Tongue (tissue), 2 donors: ENCODE measurements around the gene MGMT. TPM values are rescaled to one million over a fixed set of nuclear protein-coding genes. Genes with fewer than 3 reads are reported as not detected.

Source experiments
- DNase-seq: peaks from one replicate; pipeline ENCODE4 v3.0.0-alpha.2; 2015
- total RNA-seq: library from RNA; depleted of rRNA; stranded (reverse); fragments of >200 nt; gene quantifications from one replicate; pipeline ENCODE4 v1.2.3, GENCODE V29; 2014

MGMT gene
- total RNA-seq, 1 donor from 2014 or later, result 37.8 TPM

DNA sequence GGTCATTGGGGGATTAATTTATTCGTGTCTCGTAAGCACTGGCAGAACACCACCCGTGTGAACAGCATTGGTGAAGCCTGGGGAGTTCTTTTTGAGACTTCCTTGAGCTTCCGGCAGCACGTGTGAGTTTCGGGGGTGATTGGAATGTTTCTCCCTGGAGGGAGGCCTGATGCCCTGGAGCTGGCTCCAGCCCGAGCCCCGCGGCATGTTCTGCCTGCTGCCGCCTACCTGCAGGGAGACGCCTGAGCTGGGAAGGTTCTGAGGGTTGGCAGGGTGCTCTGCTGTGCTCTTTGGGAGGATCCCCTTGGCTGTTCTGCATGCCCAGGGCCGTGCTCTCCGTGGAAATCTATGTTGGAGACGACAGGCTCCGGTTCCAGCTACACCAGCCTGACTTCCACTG lies 159.3 kb downstream of the MGMT start:
- no peak for DNase-seq

DNA sequence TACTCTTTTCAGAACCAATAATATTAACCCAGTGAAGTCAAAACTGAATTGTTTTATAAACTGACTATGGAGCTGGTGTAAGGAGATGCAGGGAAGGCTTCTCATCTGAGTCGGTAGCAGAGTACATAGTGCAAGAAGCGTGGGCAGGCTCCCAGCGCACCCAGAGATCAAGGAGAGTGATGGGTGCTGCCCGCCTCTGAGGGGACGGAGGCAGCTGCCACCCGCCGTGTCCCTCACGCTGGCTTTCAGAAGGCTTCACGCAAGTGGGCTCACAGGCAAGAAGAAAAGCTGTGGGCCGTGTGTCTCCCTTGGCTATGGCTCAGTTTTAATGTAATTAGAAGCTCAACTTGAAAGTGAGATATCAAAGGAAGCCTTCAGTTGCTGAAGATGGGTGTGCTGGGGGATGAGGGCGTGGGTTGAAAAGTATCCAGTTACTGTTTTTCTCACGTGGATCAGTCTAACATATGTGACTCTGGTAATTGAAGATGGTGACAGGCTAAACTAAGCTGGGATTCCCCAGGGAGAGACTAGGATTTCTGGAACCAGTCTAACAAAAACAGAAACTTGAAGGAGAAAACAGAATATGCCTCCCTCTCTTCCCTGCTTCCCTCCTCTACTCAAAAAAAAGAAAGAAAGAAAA lies 159.9 kb downstream of the MGMT start:
- DNase-seq, result peak; percentile 79

DNA sequence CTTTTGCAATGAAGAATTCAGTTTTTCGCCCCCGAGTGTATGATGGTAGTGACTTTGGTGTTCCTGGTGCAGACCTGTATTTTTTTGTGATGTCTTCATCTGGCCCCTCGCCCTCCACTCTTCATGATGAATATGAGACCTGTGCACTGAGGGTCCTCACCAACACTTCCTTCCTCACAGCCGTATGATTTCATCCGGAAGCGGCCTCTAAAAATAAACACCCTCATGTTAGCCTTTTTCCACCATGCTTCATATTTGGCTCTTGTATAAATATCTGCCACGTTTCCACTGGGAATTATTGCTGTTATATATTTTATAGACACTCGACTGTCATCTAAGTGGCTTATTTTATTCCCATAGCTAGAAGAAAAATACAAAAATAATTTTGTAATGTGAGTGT lies 160.4 kb downstream of the MGMT start:
- DNase-seq, result peak; percentile 52

DNA sequence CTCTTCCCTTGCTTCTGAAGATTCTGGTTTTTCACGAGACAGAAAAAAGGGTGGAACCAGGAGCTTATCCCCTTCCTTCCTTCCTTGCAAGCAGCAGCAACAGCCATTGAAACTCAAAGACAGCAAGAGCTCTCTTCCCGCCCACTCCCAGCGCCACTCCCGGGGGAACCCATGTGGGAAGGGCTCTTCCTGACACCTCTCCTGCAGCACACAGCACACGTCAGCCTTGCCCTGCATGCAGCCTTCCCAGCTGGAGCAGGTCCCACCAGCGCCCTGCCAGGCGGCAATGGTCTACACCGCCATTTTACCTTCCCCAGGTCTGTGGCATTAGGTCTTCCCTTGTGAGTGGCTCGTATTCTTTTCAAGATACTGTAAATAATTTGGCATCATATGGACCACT lies 161.8 kb downstream of the MGMT start:
- no peak for DNase-seq

DNA sequence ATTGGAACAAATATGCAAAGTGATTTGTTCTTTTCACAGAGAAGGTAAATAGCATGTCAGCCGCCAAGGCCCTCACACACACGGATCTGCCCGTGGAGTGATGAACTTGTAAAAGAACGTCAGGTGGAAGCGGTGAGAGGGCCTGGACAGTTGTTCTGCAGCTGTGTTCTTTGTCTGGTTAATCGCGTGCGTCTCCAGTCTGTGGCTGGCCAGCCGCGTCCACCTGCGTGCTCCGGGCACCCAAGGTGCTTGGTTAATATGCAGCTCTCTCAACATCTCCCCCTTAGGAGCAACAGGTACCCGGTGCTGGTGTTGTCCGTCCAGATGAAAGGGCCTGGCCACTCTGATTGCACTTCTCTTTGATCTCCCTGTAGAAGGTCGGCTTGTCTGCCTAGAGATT lies 162.9 kb downstream of the MGMT start:
- DNase-seq, result no peak

DNA sequence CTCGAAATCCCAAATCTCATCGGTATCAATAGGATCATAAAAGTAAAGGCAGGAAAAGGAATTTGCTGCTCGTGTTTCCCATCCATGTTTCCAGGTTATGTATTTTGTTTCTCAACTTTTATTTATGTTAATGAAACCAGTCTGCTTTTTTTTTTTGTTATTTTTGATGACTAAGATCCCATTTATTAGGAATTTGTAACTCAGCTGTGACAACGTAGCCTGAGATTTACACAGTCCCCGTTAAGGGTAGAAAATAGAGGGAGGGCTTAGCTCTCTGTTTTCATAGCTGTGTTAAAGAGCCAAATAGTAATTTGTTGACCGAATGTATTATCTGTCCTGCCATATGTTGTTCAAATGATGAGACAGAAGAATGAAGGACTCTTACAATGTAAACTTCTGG lies 164.0 kb downstream of the MGMT start:
- no peak for DNase-seq

DNA sequence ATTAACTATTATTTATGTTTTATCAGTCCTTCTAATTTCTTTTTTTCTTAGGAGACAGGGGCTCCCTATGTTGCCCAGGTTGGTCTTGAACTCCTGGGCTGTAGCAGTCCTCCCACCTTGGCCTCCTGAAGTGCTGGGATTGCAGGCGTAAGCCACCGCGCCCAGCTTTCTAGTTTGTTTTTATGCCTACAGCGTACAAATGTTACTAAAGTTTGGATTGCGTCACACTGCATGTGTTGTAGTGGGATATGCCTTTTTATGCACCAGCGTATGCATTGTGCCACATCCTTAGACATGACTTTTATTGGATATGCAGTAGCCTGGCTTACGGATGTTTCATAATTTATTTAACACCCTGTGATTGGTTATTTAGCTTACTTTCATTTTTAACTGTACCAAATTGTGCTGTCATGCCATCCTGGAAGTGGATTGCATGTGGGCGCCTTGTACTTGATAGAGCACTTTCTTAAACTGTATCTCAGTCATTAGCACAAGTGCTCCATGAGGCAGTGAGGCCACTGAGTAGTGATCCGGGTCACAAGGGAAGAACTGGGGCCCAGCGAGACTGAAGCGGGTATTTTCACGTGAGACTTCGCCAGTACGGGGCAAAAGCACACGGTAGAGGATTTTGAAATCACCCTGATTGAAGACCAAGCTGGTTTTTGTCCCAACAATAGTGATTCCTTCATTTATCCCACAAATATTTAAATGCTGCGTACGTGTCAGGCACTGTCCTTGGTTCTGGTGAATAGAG lies 165.0 kb downstream of the MGMT start:
- DNase-seq, result no peak

DNA sequence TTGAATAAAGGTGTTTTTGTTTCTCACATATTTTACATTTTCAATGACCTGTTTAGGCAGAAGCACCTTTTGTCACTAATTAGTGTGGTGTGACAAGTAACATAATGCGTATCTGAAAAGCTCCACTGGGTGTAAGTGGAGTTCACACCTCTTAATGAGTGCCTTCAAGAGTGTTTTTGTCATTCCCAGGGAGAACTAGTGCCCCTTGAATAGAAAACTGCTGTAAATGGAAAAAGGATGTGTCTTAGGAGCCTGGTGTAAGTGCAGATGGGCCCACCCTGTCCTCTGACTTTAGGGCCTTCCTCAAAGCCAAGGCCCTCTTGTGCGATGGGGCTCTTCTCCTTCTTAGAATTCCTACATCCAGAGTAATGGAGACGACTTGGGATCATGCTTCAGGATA lies 170.0 kb downstream of the MGMT start:
- no peak for DNase-seq

DNA sequence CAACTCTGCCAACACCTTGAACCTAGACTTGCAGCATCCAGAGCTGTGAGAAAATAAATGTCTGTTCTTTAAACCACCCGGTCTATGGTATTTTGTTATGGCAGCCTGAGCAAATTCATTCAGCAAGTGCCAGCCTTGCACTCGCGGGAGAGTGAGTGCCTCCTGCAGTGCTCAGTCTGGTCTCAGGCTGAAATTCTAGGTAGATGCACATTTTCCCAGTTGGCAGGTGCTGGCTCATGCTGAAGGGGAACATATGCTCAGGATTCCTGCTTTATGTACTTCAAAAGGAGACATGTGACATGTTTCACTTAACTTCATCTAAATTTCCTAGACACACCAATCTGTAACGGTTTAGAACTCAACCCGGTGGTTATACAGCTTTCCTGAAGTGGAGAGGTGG lies 170.8 kb downstream of the MGMT start:
- DNase-seq, result no peak

DNA sequence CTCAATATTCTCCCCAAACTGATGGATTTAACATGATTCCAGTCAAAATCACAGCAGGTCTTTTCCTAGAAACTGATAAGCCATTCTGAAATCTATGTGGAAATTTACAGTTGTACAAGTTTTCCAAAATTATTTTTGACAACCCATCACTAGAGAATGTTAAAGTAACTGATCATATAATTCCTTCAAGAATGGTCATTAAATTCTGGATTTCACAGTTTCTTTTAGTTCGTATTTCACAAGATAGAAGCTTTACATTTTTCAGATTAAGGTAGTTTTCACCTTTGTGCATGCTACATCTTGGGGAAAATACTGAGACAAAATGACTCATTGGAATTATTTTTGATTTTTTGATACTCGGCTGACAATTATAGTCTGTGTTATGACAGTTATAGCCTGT lies 174.3 kb downstream of the MGMT start:
- DNase-seq, result no peak

DNA sequence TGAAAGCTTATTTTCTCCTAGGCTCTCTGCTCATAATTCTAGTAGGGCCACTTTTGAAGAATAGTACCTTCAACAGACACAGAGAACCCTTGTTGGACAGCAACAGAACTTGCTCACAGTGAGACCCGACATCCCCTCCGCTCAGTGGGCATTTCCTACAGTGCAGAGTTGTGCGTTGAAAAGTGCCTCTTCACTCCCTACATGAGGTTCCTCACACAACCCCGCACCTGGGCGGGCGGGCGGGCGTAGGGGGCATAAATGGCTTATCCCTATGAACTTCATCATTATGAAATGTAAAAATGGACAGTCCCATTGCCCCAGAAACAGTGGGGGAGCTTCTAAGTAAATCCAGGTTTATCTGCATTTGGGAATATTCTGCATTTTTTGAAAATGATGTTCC lies 174.9 kb downstream of the MGMT start:
- DNase-seq, result no peak

DNA sequence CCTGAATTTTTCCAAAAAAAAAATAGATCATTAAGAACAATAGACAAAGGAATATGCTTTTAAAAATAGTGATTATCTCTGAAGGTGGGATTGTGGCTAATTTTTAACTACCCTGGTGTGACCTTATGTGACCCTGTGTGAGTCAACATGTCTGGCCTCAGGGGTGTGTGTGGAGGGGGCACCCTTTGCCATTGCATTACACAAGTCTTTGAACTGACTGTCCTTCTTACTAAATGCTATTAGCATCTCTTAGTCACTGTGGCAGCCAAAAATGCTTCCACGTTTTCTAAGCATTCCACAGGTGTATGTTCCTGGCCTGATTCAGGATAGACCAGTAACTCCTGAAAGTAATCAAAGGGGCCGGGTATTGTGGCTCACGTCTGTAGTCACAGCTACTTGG lies 175.4 kb downstream of the MGMT start:
- DNase-seq, result no peak

DNA sequence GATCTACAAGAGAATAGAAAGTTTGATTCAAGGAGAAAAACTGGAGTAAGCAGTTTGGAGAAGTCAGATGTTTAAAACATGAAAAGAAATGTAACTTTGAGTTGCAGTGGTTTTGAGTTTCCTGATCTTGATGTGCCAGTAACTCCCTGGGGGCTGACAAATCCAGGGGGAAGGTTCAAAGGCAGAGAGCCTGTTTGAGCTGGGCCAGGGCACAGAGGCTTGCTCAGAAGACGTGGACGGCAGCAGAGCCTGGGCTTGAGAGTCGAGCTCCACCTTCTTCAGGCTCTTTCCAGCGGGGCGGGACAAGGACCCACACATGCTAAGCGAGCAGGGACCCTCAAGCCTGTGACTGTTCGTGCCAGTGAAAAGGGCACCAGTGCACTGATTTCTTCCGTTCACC lies 176.2 kb downstream of the MGMT start:
- DNase-seq, result no peak

DNA sequence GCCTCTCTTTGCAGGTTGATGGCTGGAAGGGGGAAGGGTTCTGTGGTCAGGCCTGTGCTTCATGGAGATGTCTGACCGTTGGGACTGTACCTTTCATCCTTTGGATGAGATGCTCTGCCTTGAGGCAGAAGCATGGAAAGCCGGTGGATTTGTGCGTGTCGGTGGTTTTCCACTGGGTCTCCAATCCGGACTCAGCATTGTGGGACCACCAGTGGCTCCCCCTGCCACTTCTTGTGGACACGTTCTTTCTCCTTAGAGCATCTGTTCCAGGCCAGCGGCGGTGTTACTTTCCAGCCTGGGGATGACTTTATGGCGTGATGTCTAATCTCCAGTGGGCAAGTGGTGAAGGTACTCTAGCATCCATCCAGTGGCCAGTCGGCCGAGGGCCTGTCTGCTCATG lies 178.4 kb downstream of the MGMT start:
- DNase-seq, result no peak

DNA sequence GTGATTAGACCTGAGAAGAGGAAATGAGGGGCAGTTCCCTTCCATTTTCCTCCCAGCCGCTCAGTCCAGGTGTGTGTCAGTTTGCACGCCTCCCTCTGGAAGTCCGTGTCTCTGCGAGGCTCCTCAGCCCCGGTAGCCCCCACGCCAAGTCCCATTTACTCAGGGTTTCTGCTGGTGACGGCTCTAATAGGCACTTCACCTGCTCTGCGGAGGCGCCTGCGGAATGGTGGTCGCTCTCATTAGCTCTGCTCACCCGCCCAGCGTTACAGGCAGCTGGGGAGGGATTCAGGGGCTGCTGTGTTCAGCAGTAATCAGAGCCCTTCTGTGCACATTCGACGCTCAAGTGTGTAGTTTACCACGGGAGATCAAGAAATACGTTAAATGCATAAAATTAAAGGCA lies 179.9 kb downstream of the MGMT start:
- DNase-seq, result no peak

DNA sequence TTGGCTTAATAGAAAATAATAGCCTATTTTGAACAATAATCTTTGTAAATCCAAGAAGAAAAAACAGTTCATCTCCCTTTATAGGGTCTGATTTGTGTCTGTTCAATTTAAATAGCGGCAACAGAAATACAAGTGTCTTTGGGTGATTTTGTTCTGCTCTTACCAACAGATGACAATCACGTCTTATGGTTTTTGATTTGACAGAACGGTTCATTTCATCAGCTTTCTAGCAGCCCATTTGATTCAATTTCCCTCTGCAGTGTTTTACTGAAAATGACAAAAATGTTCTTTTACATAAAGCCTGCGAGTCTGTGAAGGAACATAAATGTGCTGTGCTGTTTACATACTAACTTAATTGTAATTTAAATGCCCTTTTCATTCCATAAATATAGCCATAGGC lies 180.5 kb downstream of the MGMT start:
- DNase-seq, result no peak

DNA sequence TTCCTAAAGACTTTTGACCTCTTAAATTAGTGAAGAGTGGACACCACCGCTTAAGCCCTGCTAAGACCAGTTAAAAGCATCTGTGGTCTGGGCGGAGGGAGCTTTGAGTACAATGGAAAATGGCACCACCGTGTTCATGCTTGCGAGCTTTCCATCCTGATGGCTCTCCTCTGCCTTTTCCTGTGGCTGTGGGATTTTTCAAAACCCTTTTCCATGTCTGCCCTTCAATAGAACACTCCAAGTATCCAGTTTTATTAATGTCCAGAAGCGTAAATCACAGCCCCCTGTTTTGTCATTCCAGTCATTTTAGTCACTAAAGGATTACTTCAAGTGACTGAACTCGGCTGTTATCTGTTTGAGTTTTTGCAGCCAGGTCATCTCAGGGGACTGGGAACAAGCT lies 181.8 kb downstream of the MGMT start:
- DNase-seq, result no peak

DNA sequence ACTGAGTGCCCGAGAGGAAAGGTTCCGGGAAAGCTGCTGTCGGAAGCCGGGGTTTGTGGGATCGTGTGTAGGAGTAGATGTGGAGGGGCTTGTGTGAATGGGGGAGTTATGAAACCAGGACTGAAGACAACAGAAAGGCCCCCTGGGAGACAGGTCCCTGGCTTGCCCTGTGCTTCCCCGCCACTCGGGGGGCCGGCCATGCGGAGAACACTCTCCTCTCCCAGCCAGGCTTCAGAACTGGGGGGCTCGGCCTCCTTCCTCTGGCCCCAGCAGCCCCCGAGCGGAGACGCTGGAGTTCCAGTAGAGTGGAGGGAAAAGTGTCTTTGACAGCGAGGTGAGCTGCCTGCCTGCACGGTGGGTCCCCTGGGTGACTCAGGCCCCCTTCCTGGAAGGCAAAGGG lies 185.0 kb downstream of the MGMT start:
- DNase-seq, result no peak

DNA sequence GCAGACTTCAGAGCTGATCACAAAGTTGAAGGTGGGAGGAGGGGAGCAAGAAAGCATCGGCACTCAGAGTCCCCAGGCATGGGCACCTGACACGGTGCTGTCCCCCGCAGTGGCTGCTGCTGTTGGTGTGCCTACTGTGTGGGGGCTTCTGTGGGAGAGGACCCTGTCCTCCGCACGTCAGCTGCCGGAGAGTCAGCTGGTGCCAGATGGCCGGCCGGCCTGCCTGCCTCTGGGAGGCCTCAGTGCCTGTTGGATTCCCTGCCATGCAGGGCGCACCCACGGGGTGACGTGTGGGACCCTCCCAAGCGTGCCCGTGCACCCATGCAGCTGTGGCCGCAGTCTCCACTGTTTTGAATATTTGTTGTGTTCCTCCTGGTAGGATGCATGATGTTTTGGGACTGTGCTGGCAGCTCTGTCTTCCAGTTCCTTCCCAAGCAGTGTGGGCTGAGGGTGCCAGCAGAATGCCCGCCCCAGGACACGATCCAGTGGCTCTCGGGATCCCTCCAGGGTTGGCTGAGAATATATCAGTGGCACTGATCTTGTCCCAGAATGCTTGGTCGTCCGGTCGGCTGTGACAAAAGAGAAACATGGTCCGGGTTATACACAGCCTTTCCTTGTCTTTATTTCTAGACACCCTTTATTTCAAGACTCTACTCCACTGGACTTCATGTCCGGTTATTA lies 185.6 kb downstream of the MGMT start:
- no peak for DNase-seq

DNA sequence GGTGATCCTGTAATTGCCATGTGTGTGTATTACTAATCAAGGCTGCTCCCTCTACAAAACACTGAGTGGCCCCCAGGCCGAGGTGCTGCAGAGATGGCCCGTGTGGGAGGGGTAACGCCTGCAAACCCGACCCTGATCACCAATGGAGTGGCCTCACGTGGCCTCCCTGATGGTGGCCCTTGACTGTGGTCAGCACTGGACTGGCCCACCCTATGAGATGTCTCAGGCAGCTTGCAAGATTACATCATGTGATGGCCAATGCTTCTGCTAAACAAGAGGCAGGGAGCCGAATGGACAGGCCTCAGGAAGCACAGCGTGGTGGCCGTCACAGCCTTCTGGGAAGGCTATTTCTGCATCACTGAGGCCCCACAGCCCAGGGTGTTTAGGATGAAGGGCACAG lies 186.4 kb downstream of the MGMT start:
- DNase-seq, result no peak

DNA sequence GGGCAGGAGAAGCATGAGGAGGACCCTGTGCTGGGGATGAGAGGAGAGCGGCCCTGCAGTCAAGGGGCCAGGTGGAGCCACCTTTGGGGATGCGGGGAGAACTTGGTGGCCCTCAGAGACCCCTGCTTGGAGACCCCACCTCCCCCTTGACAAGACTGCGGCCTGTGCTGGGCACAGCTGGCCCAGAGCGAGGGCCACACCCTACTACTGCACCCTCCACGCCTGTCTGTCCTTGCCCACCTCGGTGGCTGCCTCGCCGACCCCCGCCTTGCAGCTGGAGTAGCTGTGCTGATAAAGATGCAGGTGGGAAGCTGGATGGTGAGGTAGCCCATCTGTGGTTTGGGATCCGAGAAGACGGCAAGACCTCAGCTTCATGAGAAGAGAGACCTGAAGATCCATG lies 186.8 kb downstream of the MGMT start:
- no peak for DNase-seq

DNA sequence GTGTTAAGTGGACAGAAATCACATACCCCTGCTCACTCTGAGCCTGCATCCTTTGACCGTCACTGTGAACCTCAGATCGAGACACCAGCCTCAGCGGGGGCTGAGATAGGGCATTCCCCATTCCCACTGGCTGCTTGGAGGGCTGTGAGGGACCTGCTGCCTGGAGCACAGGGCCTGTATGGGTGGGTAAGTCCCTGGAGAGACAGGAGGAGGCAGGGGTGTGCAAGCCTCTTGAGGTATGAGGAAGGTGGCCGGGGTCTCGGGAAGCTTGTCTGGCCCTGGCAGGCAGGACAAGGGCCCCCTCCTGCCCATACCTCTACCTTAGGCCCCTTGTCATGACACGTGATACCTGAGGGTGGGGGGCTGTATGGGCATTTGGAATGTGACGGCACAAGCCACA lies 187.4 kb downstream of the MGMT start:
- no peak for DNase-seq

DNA sequence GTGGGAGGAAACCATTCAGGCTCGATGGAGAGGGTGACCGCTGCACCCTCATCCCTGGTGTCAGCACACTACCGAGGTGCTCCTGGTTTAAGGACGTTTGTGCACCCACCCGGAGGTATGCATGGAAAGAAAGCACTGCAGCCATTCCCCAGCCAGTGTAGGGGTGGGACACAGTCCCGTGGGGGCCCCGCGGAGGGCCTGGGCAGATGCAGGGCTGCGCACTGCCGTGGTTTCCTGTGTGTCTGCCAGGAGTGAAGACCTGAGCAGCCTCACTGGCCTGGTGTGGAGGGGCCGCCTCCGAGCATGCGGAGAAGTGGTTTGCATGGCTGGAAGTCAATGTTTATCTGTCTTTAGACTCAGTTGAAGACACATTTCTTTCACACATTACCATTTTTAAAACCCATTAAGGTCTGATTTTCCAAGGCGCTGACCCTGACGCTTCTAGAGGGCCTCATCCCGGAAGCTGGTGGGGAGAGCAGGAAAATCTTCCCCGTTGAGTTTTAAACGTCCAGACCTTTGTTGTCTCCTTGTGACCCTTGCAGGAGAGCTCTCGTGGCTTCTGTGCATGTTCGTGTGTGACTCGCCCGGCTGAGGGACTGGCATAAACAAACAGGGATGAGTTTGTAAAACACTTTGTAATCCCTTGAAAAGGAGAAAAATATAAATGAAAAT lies 188.1 kb downstream of the MGMT start:
- no peak for DNase-seq
